ENCODE measurements around the gene CACNA2D1.

The CACNA2D1 gene

DNA sequence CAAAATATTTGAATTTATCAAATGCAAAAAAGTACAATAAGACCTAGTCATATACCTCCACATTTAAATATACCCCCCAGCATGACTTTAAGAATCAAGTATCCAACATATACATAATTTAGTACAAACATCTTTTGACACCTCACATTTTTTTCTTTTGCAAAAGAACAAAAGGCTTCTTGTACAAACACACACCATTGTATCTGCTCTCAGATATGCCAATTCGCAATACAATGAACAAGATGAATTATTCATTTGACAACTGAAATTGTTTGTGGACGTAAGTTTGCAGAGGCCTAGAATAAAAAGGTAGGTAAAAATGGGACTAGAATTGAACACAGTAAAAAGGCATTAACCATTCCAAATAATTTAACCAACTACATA, 154.4 kb downstream of the CACNA2D1 start:
- Histone ChIP-seq H3K36me3 (ENCODE audit: control insufficient read depth, insufficient read depth, low read length) (no peaks in the 10 kb centered on the region), H3K4me3 (ENCODE audit: low read depth, low read length) (no peak overlapping the region), H3K4me1 (ENCODE audit: control insufficient read depth, insufficient read depth, low read length) (peaks cover 55% of the 10 kb centered on the region), H3K9ac (ENCODE audit: low read depth, low read length) (no peak overlapping the region), H3K27ac (ENCODE audit: low read depth, low read length) (peak overlapping the region; percentile 56), H3K27me3 (ENCODE audit: control insufficient read depth, insufficient read depth, low read length) (no peaks in the 10 kb centered on the region), H3K9me3 (ENCODE audit: control insufficient read depth, insufficient read depth, low read length) (no peaks in the 10 kb centered on the region)

DNA sequence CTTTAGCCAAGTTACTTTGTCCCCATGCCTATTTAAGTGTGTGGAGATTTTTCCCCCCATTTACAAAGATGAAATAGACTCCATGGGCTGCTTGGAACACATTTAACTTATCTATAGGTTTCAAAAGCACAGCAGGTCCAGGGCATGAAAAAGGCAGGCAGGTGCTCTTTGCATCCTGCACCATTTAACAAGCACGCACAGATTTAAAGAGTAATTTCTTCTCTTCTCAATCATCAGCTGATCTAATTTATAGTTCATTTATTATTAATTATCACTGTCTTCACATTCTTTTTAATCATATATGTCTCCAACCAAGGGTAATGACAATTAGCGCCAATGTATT, 156.8 kb downstream of the CACNA2D1 start:
- Histone ChIP-seq H3K27ac (ENCODE audit: low read depth, low read length) (peak overlapping the region; percentile 17), H3K4me1 (ENCODE audit: control insufficient read depth, insufficient read depth, low read length) (peaks cover 55% of the 10 kb centered on the region), H3K9ac (ENCODE audit: low read depth, low read length) (no peak overlapping the region)

DNA sequence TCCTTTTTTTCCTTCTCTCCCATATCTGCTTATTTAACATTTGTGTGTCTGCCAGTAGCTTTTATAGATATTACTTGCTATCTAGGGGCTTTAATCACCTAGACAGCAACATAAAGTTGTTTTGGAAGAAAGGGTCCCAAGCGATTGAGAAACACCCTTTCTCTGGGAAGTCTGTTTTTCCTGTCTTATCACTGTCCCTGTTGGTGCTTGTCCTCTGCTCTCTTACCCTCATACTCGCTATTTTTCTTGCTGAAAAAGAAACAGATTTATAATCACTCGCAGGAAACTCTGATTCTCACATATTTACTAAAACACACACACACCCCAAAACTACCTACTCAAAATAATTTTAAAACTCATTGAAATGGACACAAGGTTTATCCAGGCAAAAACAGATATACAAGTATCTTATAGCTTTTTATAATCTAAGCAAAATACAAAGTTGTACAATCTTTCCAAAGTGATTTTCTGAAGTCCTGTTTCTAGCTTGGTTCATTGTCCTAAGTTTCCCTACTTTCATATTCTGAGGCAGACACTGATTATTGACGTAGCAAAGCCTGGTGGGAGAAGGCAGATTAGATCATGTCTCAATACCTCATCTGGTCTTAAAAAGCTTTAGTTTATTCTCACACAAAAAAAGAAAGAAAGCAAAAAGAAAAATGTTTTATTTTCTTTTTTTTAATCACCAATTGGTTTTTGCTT, 157.3 kb downstream of the CACNA2D1 start:
- no peaks in the 10 kb centered on the region for H3K9me3 ChIP-seq (ENCODE audit: control insufficient read depth, insufficient read depth, low read length)
- no peaks in the 10 kb centered on the region for H3K27me3 ChIP-seq (ENCODE audit: control insufficient read depth, insufficient read depth, low read length)
- peaks cover 55% of the 10 kb centered on the region for H3K4me1 ChIP-seq (ENCODE audit: control insufficient read depth, insufficient read depth, low read length)
- H3K36me3 ChIP-seq (ENCODE audit: control insufficient read depth, insufficient read depth, low read length) = no peaks in the 10 kb centered on the region
- H3K9ac ChIP-seq (ENCODE audit: low read depth, low read length) = no peak overlapping the region
- H3K4me3 ChIP-seq (ENCODE audit: low read depth, low read length) = no peak overlapping the region
- H3K27ac ChIP-seq (ENCODE audit: low read depth, low read length) = peak overlapping the region; percentile 17

More for the DNA sequence above, 156.8 kb downstream of the CACNA2D1 start:
- Histone ChIP-seq H3K4me3 (ENCODE audit: low read depth, low read length) (no peak overlapping the region), H3K36me3 (ENCODE audit: control insufficient read depth, insufficient read depth, low read length) (no peaks in the 10 kb centered on the region), H3K27me3 (ENCODE audit: control insufficient read depth, insufficient read depth, low read length) (no peaks in the 10 kb centered on the region), H3K9me3 (ENCODE audit: control insufficient read depth, insufficient read depth, low read length) (no peaks in the 10 kb centered on the region)

DNA sequence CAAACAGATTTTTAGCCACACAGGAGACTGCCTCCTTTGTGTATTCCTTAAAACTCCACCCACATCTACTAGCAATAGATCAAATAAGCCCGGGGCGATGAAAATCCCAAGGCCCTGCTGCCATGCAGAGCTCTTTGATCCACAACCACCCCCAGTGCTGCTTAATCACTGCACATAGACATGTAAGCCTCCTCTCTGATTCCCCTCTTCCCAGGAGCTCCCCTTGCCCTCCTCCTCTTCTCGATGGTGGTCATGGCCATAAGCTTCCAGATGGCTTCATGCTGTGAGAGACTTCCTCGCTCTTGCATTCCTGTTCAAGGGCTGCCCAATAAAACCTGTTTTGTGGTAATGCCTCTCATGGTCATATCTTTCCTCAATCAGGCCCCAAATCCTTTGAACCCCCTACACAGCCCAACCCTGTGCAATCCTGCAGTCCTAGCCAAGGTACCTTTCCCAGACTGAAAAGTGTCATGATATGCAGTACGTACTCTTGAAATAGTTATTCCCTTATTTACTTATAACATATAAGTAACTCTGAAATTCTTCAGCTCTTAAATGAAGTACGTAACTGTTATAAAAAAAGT, 158.5 kb downstream of the CACNA2D1 start:
- Histone ChIP-seq H3K36me3 (ENCODE audit: control insufficient read depth, insufficient read depth, low read length) (no peaks in the 10 kb centered on the region), H3K27ac (ENCODE audit: low read depth, low read length) (peak overlapping the region; percentile 75), H3K9me3 (ENCODE audit: control insufficient read depth, insufficient read depth, low read length) (no peaks in the 10 kb centered on the region), H3K27me3 (ENCODE audit: control insufficient read depth, insufficient read depth, low read length) (no peaks in the 10 kb centered on the region), H3K4me3 (ENCODE audit: low read depth, low read length) (no peak overlapping the region), H3K4me1 (ENCODE audit: control insufficient read depth, insufficient read depth, low read length) (peaks cover 53% of the 10 kb centered on the region), H3K9ac (ENCODE audit: low read depth, low read length) (no peak overlapping the region)

DNA sequence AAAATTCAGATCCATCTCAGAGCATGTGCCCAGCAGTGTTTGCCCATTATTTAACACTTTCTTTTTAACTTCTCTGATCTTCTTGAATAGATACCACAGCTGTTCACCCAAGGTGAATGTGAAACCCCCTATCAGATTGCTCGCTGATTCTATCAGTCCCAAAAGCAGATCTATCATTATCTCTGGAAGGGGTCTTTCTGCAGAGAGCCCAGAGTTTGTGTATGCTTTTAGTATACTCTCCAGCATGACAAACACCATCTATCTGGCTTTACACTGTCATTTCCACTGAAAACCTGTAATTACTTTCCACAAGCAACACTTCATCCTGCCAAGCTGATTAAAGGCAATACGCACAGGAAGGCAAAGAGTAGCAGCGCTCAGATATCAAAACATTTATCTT, 168.2 kb downstream of the CACNA2D1 start:
- Histone ChIP-seq H3K27me3 (ENCODE audit: control insufficient read depth, insufficient read depth, low read length) (no peaks in the 10 kb centered on the region), H3K4me1 (ENCODE audit: control insufficient read depth, insufficient read depth, low read length) (0 out of 2 replicates have a peak, but pooled peaks cover 3% of the 10 kb centered on the region), H3K9ac (ENCODE audit: low read depth, low read length) (no peak overlapping the region), H3K4me3 (ENCODE audit: low read depth, low read length) (no peak overlapping the region), H3K27ac (ENCODE audit: low read depth, low read length) (no peak overlapping the region), H3K9me3 (ENCODE audit: control insufficient read depth, insufficient read depth, low read length) (no peaks in the 10 kb centered on the region), H3K36me3 (ENCODE audit: control insufficient read depth, insufficient read depth, low read length) (no peaks in the 10 kb centered on the region)

DNA sequence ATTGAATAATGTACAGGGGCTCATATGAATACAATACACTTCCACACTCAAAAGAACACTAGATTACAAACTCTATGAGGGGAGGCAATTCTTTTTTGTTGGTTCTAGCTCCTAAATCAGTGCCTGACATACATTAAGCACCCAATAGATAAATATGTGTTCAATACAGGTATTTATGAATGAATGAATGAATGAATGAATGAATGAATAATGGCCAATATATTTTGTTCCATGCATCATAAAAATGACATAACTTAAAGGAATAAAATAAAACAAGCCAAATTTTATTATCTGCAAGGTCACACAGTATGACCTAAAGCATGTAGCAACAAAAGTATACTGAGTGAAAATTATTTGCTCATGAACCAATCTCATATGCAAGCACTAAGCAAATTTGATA, 168.9 kb downstream of the CACNA2D1 start:
- no peak overlapping the region for H3K9ac ChIP-seq (ENCODE audit: low read depth, low read length)
- 0 out of 2 replicates have a peak, but pooled peaks cover 3% of the 10 kb centered on the region for H3K4me1 ChIP-seq (ENCODE audit: control insufficient read depth, insufficient read depth, low read length)
- no peak overlapping the region for H3K27ac ChIP-seq (ENCODE audit: low read depth, low read length)
- no peaks in the 10 kb centered on the region for H3K36me3 ChIP-seq (ENCODE audit: control insufficient read depth, insufficient read depth, low read length)
- H3K4me3 ChIP-seq (ENCODE audit: low read depth, low read length) = no peak overlapping the region
- no peaks in the 10 kb centered on the region for H3K27me3 ChIP-seq (ENCODE audit: control insufficient read depth, insufficient read depth, low read length)
- H3K9me3 ChIP-seq (ENCODE audit: control insufficient read depth, insufficient read depth, low read length) = no peaks in the 10 kb centered on the region

DNA sequence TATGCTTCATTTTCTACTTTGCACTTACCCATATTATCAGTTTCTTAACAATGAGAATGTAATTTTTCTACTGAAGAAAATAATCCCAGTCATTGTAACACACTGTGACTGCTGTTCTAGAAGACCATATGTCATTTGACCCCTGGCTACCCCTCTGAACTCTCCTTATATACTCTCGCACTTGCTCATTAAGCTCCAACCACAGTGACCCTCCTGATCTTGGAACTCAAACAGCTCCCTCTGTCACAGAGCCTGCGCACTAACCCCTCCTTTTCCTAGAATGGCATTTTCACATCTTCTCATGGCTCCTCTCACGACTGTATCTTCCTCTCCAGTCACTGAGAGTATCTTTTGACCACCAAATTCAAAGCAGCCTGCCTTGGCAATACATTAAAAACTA, 169.7 kb downstream of the CACNA2D1 start:
- no peaks in the 10 kb centered on the region for H3K27me3 ChIP-seq (ENCODE audit: control insufficient read depth, insufficient read depth, low read length)

DNA sequence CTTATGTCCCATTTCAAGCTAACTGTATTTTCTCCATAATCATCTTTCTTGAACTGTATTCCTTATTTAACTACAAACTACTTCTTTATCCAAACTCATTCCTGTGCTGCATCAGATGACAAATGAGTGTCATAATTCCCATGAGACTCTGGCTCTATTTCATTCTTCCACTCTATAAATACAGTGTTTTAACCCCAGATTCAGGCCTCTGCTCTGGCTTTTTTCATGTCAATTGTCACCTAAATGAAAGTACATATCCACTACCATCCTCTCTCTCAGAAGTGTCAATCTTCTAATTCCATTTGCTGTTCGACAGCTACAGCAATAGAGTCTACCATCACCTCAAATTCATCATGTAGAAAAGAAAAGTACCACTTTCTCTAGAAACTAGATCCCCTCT, 172.7 kb downstream of the CACNA2D1 start:
- peaks cover 12% of the 10 kb centered on the region; the same call in 1 of the 2 replicates for H3K4me1 ChIP-seq (ENCODE audit: control insufficient read depth, insufficient read depth, low read length)
- no peaks in the 10 kb centered on the region for H3K36me3 ChIP-seq (ENCODE audit: control insufficient read depth, insufficient read depth, low read length)
- no peaks in the 10 kb centered on the region for H3K9me3 ChIP-seq (ENCODE audit: control insufficient read depth, insufficient read depth, low read length)
- H3K27me3 ChIP-seq (ENCODE audit: control insufficient read depth, insufficient read depth, low read length) = no peaks in the 10 kb centered on the region
- H3K27ac ChIP-seq (ENCODE audit: low read depth, low read length) = no peak overlapping the region
- no peak overlapping the region for H3K9ac ChIP-seq (ENCODE audit: low read depth, low read length)
- H3K4me3 ChIP-seq (ENCODE audit: low read depth, low read length) = no peak overlapping the region

More for the DNA sequence above, 169.7 kb downstream of the CACNA2D1 start:
- peaks cover 9% of the 10 kb centered on the region; the same call in 1 of the 2 replicates for H3K4me1 ChIP-seq (ENCODE audit: control insufficient read depth, insufficient read depth, low read length)
- no peak overlapping the region for H3K4me3 ChIP-seq (ENCODE audit: low read depth, low read length)
- H3K9me3 ChIP-seq (ENCODE audit: control insufficient read depth, insufficient read depth, low read length) = no peaks in the 10 kb centered on the region
- no peak overlapping the region for H3K9ac ChIP-seq (ENCODE audit: low read depth, low read length)
- H3K36me3 ChIP-seq (ENCODE audit: control insufficient read depth, insufficient read depth, low read length) = no peaks in the 10 kb centered on the region
- no peak overlapping the region for H3K27ac ChIP-seq (ENCODE audit: low read depth, low read length)

DNA sequence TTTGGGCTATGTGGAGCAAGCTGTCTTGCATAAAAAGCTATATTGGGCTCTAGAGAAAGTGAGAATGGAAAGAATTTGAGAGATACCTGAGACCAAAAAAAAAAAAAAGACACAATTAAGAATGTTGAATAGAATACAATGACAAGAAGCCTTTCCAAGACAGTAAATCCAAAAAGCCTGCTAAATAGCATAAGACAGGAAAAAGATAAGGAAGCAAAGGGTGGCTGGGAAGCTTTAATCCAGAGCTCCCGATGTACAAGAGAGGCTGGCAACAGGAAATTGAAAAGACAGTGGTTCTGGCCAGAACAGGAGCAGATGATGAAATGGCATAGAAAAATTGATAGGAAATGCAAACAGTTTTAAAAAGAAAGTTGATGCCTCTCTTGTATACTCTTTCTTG, 174.9 kb downstream of the CACNA2D1 start:
- Histone ChIP-seq H3K9me3 (ENCODE audit: control insufficient read depth, insufficient read depth, low read length) (no peaks in the 10 kb centered on the region), H3K4me1 (ENCODE audit: control insufficient read depth, insufficient read depth, low read length) (peaks cover 16% of the 10 kb centered on the region; the same call in 1 of the 2 replicates), H3K27me3 (ENCODE audit: control insufficient read depth, insufficient read depth, low read length) (no peaks in the 10 kb centered on the region), H3K36me3 (ENCODE audit: control insufficient read depth, insufficient read depth, low read length) (no peaks in the 10 kb centered on the region), H3K27ac (ENCODE audit: low read depth, low read length) (no peak overlapping the region), H3K9ac (ENCODE audit: low read depth, low read length) (no peak overlapping the region), H3K4me3 (ENCODE audit: low read depth, low read length) (no peak overlapping the region)

DNA sequence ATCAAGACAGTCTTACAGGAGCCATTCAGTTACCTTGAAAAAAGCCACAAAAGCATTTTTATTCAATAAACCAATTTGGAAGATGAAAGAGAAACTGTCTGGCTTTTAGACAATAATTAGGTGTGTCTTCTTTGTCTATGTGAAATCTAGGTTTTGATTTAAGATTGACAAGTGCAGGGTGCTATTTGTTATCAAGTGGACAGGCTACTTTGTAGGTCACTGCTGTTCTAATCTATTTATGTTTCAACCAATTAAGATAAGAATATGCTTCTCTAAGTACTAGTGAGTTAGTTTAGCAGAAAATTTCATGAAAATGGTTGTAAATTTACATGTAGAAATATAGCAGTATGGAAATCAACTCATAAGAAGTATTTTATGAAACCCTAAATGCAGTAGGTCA, 177.5 kb downstream of the CACNA2D1 start:
- Histone ChIP-seq H3K36me3 (ENCODE audit: control insufficient read depth, insufficient read depth, low read length) (no peaks in the 10 kb centered on the region), H3K4me3 (ENCODE audit: low read depth, low read length) (no peak overlapping the region), H3K9ac (ENCODE audit: low read depth, low read length) (no peak overlapping the region), H3K27ac (ENCODE audit: low read depth, low read length) (no peak overlapping the region), H3K4me1 (ENCODE audit: control insufficient read depth, insufficient read depth, low read length) (peaks cover 16% of the 10 kb centered on the region; the same call in 1 of the 2 replicates), H3K27me3 (ENCODE audit: control insufficient read depth, insufficient read depth, low read length) (no peaks in the 10 kb centered on the region), H3K9me3 (ENCODE audit: control insufficient read depth, insufficient read depth, low read length) (no peaks in the 10 kb centered on the region)

DNA sequence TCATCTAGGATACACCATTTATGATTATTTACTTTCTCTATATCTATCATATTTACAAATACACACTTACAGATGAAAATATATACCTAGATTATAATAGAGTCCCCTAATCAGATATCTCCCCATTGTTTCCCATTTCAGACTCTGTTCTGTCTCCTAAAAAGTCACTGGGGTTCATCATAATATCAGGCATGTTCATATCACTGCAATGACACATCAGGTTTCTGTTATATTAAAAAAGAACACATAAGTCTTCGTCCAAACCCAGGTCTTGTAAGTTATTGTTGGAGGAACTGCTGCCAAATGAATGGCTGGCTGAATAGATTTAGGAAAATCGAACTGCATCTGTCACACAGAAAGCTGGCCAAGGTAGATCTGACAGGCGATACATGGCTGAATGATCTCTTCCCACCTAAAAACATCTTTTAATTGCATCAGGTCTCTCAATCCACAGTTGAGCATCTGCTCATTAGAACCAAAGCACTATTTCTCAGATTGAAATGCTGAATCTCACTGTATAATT, 178.7 kb downstream of the CACNA2D1 start:
- Histone ChIP-seq H3K4me3 (ENCODE audit: low read depth, low read length) (no peak overlapping the region), H3K9me3 (ENCODE audit: control insufficient read depth, insufficient read depth, low read length) (no peaks in the 10 kb centered on the region), H3K27me3 (ENCODE audit: control insufficient read depth, insufficient read depth, low read length) (no peaks in the 10 kb centered on the region), H3K9ac (ENCODE audit: low read depth, low read length) (no peak overlapping the region), H3K4me1 (ENCODE audit: control insufficient read depth, insufficient read depth, low read length) (peaks cover 16% of the 10 kb centered on the region; the same call in 1 of the 2 replicates), H3K36me3 (ENCODE audit: control insufficient read depth, insufficient read depth, low read length) (no peaks in the 10 kb centered on the region), H3K27ac (ENCODE audit: low read depth, low read length) (no peak overlapping the region)

All from HUES48 (cell line).